Fibroblast of lung (primary cell): ENCODE measurements around the gene COL16A1. TPM values are rescaled to one million over a fixed set of nuclear protein-coding genes. Genes with fewer than 3 reads are reported as not detected.

ENCODE experiments used
- DNase-seq, 2 donors: peaks; one replicate each; pipeline versions ENCODE4 v3.0.0 to v3.0.0-alpha.2; 2010; ENCODE audit warnings: low read depth in 2 of 2
- H2AFZ ChIP-seq: 2 replicates; pipeline ENCODE4 v1.5.1; 2012; ENCODE audit warnings: low read length, control low read depth, inconsistent platforms
- H3K27ac ChIP-seq: 2 replicates; pipeline ENCODE4 v1.5.1; 2011; ENCODE audit warnings: low read length, control low read depth; ENCODE audit not compliant: insufficient read depth
- H3K27me3 ChIP-seq: 2 replicates; pipeline ENCODE4 v1.5.1; 2011; ENCODE audit warnings: mild to moderate bottlenecking, low read length; ENCODE audit not compliant: control insufficient read depth, insufficient read depth
- H3K36me3 ChIP-seq: 2 replicates; pipeline ENCODE4 v1.5.1; 2011; ENCODE audit warnings: low read length; ENCODE audit not compliant: control insufficient read depth, insufficient read depth
- H3K4me1 ChIP-seq: 2 replicates; pipeline ENCODE4 v1.5.1; 2011; ENCODE audit warnings: low read length; ENCODE audit not compliant: control insufficient read depth, insufficient read depth; ENCODE audit errors: extremely low read depth
- H3K4me2 ChIP-seq: 2 replicates; pipeline ENCODE4 v1.5.1; 2011; ENCODE audit warnings: low read length, control low read depth; ENCODE audit not compliant: insufficient read depth; ENCODE audit errors: extremely low read depth
- H3K4me3 ChIP-seq, 4 experiments: fragments of 200-600 bp in 1 of 4; sonication (generic) in 1 of 4; replicated peaks in 1 of 4; 2 replicates each; pipeline ENCODE4 v1.5.1; 2011 to 2016; ENCODE audit warnings: low read length in 4 of 4, low read depth in 3 of 4, mild to moderate bottlenecking in 3 of 4, control low read depth in 2 of 4, inconsistent platforms in 1 of 4, mixed read lengths in 1 of 4; ENCODE audit not compliant: insufficient read depth in 1 of 4; ENCODE audit errors: control extremely low read depth in 1 of 4
- H3K79me2 ChIP-seq: 2 replicates; pipeline ENCODE4 v1.5.1; 2012; ENCODE audit warnings: mild to moderate bottlenecking, low read length, inconsistent platforms; ENCODE audit not compliant: control insufficient read depth, insufficient read depth
- H3K9ac ChIP-seq: 2 replicates; pipeline ENCODE4 v1.5.1; 2011; ENCODE audit warnings: mild to moderate bottlenecking, low read length, control low read depth; ENCODE audit not compliant: insufficient read depth
- H3K9me3 ChIP-seq: 2 replicates; pipeline ENCODE4 v1.5.1; 2012; ENCODE audit warnings: low read depth, low read length; ENCODE audit not compliant: control insufficient read depth, insufficient read depth
- H4K20me1 ChIP-seq: 2 replicates; pipeline ENCODE4 v1.5.1; 2011; ENCODE audit warnings: low read length; ENCODE audit not compliant: control insufficient read depth, insufficient read depth; ENCODE audit errors: extremely low read depth
- CTCF ChIP-seq, 2 donors: IDR thresholded peaks in 1 of 2; conservative IDR thresholded peaks in 1 of 2; 1 replicate in 1 of 2; 2 replicates in 1 of 2; pipeline ENCODE4 v1.5.1; 2011 to 2012; ENCODE audit warnings: low read length in 2 of 2, control low read depth in 1 of 2, inconsistent platforms in 1 of 2, low read depth in 1 of 2, mild to moderate bottlenecking in 1 of 2
- EZH2 ChIP-seq: IDR thresholded peaks from 2 replicates; pipeline ENCODE4 v1.5.1; 2012; ENCODE audit warnings: low read length, control low read depth, mild to moderate bottlenecking; ENCODE audit errors: missing control alignments
- polyA plus RNA-seq, 2 donors: library from polyadenylated mRNA; depleted of rRNA in 1 of 2; stranded (reverse) in 1 of 2; unstranded in 1 of 2; fragments of >200 nt; gene quantifications; 2 replicates each; pipeline ENCODE4 v1.2.1, GENCODE V29; 2011 to 2012; ENCODE audit warnings: missing spikeins in 1 of 2
- total RNA-seq: library from RNA; depleted of rRNA; stranded (reverse); fragments of >200 nt; gene quantifications from 2 replicates; pipeline ENCODE4 v1.2.1, GENCODE V29; 2014

Gene COL16A1
- total and polyA plus RNA-seq, 2 donors (not counting 1 experiment from before 2014, with no cell fraction given), result 20.9 to 80.3 TPM

GRCh38 chr1:31647106-31647505, 56.7 kb downstream of the COL16A1 start:
- no peak for TF ChIP-seq CTCF (conservative IDR thresholded peaks at IDR 0.05 in 1 of 2, IDR thresholded peaks at IDR 0.05 in 1 of 2; ENCODE audit: low read depth in 1 of 2, low read length in 2 of 2)
- no peak for TF ChIP-seq EZH2
- Histone ChIP-seq H3K4me2 (no peak overlapping the region), H3K9me3 (no peaks in the 10 kb centered on the region), H2AFZ (no peak overlapping the region), H3K27me3 (no peaks in the 10 kb centered on the region), H3K9ac (no peak overlapping the region), H3K4me1 (peaks cover 5% of the 10 kb centered on the region), H3K79me2 (peaks cover 16% of the 10 kb centered on the region), H3K36me3 (peaks cover 1% of the 10 kb centered on the region), H4K20me1 (no peaks in the 10 kb centered on the region), H3K4me3 (no peak overlapping the region), H3K27ac (no peak overlapping the region)
- peak in 1 of 2 donors; percentile 86 for DNase-seq

GRCh38 chr1:31646259-31646960, 57.4 kb downstream of the COL16A1 start:
- Histone ChIP-seq H3K27ac (no peak overlapping the region), H3K9ac (no peak overlapping the region), H3K4me2 (no peak overlapping the region), H3K27me3 (no peaks in the 10 kb centered on the region), H4K20me1 (no peaks in the 10 kb centered on the region), H3K9me3 (no peaks in the 10 kb centered on the region), H3K4me3 (no peak overlapping the region), H3K4me1 (peaks cover 5% of the 10 kb centered on the region), H3K36me3 (no peaks in the 10 kb centered on the region), H2AFZ (no peak overlapping the region), H3K79me2 (peaks cover 20% of the 10 kb centered on the region)
- no peak for DNase-seq
- no peak for TF ChIP-seq EZH2
- TF ChIP-seq CTCF (conservative IDR thresholded peaks at IDR 0.05 in 1 of 2, IDR thresholded peaks at IDR 0.05 in 1 of 2; ENCODE audit: low read depth in 1 of 2, low read length in 2 of 2), result no peak

- Histone ChIP-seq H3K27me3 (no peaks in the 10 kb centered on the region), H3K9ac (peak overlapping the region; percentile 86), H4K20me1 (no peaks in the 10 kb centered on the region), H3K79me2 (peaks cover 23% of the 10 kb centered on the region), H2AFZ (peak overlapping the region; percentile 87), H3K36me3 (no peaks in the 10 kb centered on the region), H3K4me1 (peaks cover 5% of the 10 kb centered on the region), H3K4me3 (peak overlapping the region; percentile 42 to 92 (median 76)), H3K4me2 (peak overlapping the region; percentile 96), H3K27ac (peak overlapping the region; percentile 96), H3K9me3 (no peaks in the 10 kb centered on the region)
- TF ChIP-seq CTCF (conservative IDR thresholded peaks at IDR 0.05 in 1 of 2, IDR thresholded peaks at IDR 0.05 in 1 of 2; ENCODE audit: low read depth in 1 of 2, low read length in 2 of 2), result no peak
- TF ChIP-seq EZH2, result no peak
- DNase-seq, result no peak
Observed at GRCh38 chr1:31645274-31645568, 58.6 kb downstream of the COL16A1 start.
